GM12801 (cell line): ENCODE results near the gene NDUFB11.

ENCODE experiments used
- CTCF ChIP-seq: IDR thresholded peaks from one replicate; pipeline ENCODE4 v1.5.1; 2011; ENCODE audit warnings: control low read depth; ENCODE audit not compliant: insufficient read length; ENCODE audit errors: extremely low read depth

Gene NDUFB11

GRCh38 chrX:47143894-47144625 is 442 bp downstream of the NDUFB11 start:
- no peak for TF ChIP-seq CTCF

DNA sequence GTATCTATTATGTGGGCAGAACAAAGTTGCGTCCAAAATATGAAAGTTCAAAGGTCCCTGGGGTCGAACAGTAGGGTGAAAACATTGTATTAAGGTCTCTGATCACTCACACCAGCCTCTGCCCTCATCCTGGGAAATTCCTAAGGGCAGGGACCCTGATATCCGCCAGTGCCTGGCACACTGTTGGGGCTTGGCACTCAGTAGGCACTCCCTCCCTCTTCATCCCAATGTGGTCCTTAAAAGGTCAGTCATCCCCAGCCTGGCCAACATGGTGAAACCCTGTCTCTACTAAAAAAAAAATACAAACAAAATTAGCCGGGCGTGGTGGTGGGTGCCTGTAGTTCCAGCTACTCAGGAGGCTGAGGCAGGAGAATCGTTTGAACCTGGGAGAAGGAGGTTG is 6.3 kb downstream of the NDUFB11 start:
- no peak for TF ChIP-seq CTCF

DNA sequence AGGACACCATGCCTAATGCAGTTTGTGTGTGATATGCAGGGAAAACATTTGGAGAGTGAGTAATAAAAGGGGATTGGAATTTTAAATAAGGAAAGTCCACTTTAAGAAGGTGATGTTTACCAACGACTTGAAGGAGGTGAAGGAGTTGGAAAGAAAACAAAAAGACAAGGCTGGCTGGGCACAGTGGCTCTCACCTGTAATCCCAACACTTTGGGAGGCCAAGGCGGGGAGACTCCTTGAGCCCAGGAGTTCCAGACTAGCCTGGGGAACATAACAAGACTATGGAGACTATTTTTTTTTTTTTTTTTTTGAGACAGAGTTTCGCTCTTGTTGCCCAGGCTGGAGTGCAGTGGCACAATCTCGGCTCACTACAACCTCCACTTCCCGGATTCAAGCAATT is 11.0 kb downstream of the NDUFB11 start:
- no peak for TF ChIP-seq CTCF

GRCh38 chrX:47129899-47130358 is 14.6 kb downstream of the NDUFB11 start:
- no peak for TF ChIP-seq CTCF

GRCh38 chrX:47129157-47129898 is 15.2 kb downstream of the NDUFB11 start:
- TF ChIP-seq CTCF, result no peak

GRCh38 chrX:47112316-47112954 is 32.1 kb downstream of the NDUFB11 start:
- no peak for TF ChIP-seq CTCF

DNA sequence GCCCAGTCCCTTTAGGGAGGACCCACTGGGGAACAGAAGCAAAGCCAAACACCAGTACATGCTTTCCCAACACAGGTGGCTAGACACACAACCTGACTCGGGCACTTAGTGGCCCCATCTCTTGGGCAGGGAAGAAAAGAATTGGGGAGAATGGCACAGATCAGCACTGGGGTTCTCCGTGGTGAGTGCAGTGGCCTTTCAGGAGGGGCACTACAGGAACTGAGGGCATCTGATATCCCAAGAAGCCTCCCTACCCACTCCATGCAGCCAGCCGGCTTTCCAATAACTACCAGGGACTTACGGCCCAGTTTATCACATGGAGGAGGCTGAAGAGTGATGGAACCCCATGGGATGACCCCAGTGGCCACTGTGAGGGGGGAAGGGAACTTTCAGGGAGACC is 43.3 kb downstream of the NDUFB11 start:
- no peak for TF ChIP-seq CTCF
